Astrocyte of the cerebellum (primary cell): Measurements from ENCODE around the gene ARAP2.

Experiments used
- DNase-seq: peaks from one replicate; pipeline ENCODE4 v3.0.0-alpha.2; 2011; ENCODE audit warnings: low read depth
- H3K4me3 ChIP-seq: 2 replicates; pipeline ENCODE4 v1.5.1; 2011; ENCODE audit warnings: mild to moderate bottlenecking, low read depth, low read length, moderate library complexity
- CTCF ChIP-seq: IDR thresholded peaks from 2 replicates; pipeline ENCODE4 v1.5.1; 2012; ENCODE audit warnings: low read length, low read depth, moderate library complexity, mild to moderate bottlenecking; ENCODE audit errors: missing control alignments
- in situ Hi-C: cut with HindIII; loops from 2 replicates; pipeline ENCODE4 v1.10.0; 2017; ENCODE audit warnings: low sequenced_read_pairs

The ARAP2 gene

GRCh38 chr4:36039026-36039425 lies 205.3 kb downstream of the ARAP2 start:
- no peak for DNase-seq
- no peak overlapping the region for H3K4me3 ChIP-seq
- TF ChIP-seq CTCF = no peak
- in situ Hi-C loops = no loop called here

DNA sequence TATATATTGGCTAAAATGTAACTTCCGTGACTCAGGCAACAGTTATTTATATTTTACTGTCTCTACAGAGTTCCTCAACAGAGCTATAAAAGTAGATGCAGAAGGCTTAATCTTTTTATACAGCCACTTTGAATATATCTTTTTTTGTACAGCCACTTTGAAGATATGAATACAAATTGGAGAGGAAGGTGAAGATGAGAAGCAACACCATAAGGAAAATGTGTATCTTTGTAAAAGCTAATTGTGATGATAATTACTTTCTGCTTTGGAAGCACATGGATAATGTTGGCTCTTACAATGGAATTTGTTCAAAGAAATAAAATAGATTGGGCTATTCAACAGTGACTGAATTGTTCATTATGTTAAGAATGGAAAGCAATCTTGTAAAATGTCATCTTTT lies 205.8 kb downstream of the ARAP2 start:
- TF ChIP-seq CTCF = no peak
- no peak for DNase-seq
- in situ Hi-C loops = no loop called here
- no peak overlapping the region for H3K4me3 ChIP-seq

GRCh38 chr4:36037127-36037526 lies 207.2 kb downstream of the ARAP2 start:
- in situ Hi-C loops = no loop called here
- H3K4me3 ChIP-seq = no peak overlapping the region
- no peak for TF ChIP-seq CTCF
- no peak for DNase-seq

DNA sequence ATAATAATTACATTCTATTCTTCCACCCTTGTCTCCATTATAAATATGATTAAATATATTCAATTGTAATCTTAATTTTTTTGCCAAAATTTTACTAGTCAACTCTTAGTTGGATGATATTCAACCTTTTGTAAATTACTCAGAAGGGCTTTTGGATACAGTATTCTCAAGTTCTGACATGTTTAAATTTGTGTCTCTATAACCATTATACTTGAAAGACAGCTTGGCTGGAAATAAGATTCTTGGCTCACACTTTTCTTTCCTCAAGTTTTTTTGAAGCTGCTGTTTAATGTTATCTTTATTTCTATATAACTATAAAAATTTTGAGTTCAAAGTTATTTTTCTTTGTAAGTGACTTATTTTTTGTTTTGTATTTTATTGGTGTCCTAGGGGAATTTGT lies 214.4 kb downstream of the ARAP2 start:
- DNase-seq = no peak
- H3K4me3 ChIP-seq = no peak overlapping the region
- no peak for TF ChIP-seq CTCF
- in situ Hi-C loops = no loop called here

DNA sequence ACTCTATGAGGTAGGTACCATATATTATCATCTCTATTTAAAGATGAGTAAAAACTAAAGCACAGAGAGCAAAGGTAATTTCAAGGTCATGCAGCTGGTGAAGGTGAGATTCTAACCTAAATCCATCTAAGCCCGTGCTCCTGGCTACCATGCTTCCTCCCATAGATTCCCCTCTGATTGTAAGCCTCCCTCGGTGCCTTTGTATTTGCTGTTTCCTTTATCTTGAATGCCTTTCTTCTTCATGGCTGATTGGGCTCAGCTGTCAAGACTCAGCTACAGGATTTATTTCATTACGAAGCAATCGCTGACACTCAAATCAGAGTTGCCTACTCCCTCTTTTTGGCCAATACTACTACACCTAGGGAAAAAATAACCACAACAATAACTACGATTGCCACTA lies 217.1 kb downstream of the ARAP2 start:
- no peak for TF ChIP-seq CTCF
- in situ Hi-C loops = no loop called here
- no peak overlapping the region for H3K4me3 ChIP-seq
- no peak for DNase-seq

DNA sequence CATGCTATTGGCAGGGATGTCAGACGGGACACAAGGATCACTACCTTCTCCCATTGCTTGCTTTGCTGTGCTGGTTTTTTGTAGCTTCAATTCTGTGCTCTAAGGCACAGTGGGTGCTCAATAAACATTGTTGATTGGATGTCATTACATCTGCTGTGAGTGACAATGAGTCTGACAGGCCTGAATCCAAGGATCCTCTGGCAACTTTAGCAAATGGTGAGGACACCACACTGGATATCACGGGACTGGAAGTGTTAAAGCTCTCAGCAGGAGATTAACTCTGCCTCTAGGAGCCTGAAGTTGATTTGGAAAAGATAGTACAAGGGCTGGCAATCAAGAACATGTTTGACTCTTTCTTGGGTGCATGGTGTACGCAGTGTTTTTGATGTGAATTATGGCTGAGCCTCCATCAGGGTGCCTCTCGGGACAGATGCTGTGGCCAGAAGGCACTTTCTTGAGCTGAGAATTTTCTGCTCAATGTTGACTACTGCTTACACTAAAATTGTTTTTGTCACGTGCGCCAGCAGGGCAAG lies 217.9 kb downstream of the ARAP2 start:
- in situ Hi-C loops = no loop called here
- no peak for TF ChIP-seq CTCF
- no peak overlapping the region for H3K4me3 ChIP-seq
- DNase-seq = no peak
